ENCODE data around the gene B4GALT4.

Gene B4GALT4

DNA sequence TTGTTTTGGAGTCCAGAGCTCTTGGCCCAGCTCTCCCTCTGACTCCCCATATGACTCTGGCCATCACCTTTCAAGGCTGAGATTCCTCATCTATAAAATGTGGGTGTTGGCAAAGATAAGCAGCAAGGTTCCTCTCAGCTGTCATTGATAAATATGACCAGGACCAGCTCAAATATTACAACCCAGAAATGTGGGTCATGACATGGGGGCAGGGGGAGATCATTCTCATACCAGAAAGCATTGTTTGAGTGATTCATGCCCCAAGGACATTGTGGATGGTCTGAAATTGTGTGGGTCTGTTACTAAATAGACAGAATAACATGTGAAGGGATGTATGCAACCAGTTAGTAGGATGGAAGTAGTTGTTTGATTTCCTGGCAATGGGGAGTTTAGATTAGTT lies 53.4 kb downstream of the B4GALT4 start:
- no peak for ATAC-seq
- no peak for TF ChIP-seq GLIS3 (CRISPR knock-in tag; IDR thresholded peaks at IDR 0.05)
- TF ChIP-seq SNAI2 (CRISPR knock-in tag; IDR thresholded peaks at IDR 0.05): no peak
- TF ChIP-seq ZNF70 (CRISPR knock-in tag; IDR thresholded peaks at IDR 0.05): no peak
- TF ChIP-seq POU6F1 (CRISPR knock-in tag; IDR thresholded peaks at IDR 0.05; ENCODE audit: borderline replicate concordance, low read depth): no peak
- TF ChIP-seq RARB (CRISPR knock-in tag; IDR thresholded peaks at IDR 0.05): no peak
- no peak for TF ChIP-seq PPARA (CRISPR knock-in tag; IDR thresholded peaks at IDR 0.05; ENCODE audit: borderline replicate concordance)
- TF ChIP-seq ZC3H10 (CRISPR knock-in tag; IDR thresholded peaks at IDR 0.05): no peak
- no peak for TF ChIP-seq PATZ1 (CRISPR knock-in tag; IDR thresholded peaks at IDR 0.05; ENCODE audit: borderline replicate concordance)
- no peak for TF ChIP-seq TCF4 (CRISPR knock-in tag; IDR thresholded peaks at IDR 0.05; ENCODE audit: borderline replicate concordance)
- TF ChIP-seq CREB5 (CRISPR knock-in tag; IDR thresholded peaks at IDR 0.05; ENCODE audit: low read depth): no peak
- no peak for TF ChIP-seq ZFP3 (CRISPR knock-in tag; IDR thresholded peaks at IDR 0.05)
- no peak for TF ChIP-seq TSHZ2 (CRISPR knock-in tag; IDR thresholded peaks at IDR 0.05)
- no peak for TF ChIP-seq ARNTL (CRISPR knock-in tag; IDR thresholded peaks at IDR 0.05; ENCODE audit: borderline replicate concordance, low read depth)
- no peak for TF ChIP-seq BACH2 (CRISPR knock-in tag; IDR thresholded peaks at IDR 0.05; ENCODE audit: borderline replicate concordance)

- ATAC-seq: no peak
- TF ChIP-seq ISL1 (CRISPR knock-in tag; IDR thresholded peaks at IDR 0.05): no peak
- no peak for TF ChIP-seq ZC3H10 (CRISPR knock-in tag; IDR thresholded peaks at IDR 0.05)
- TF ChIP-seq ZNF70 (CRISPR knock-in tag; IDR thresholded peaks at IDR 0.05): no peak
- no peak for TF ChIP-seq BACH2 (CRISPR knock-in tag; IDR thresholded peaks at IDR 0.05; ENCODE audit: borderline replicate concordance)
- no peak for TF ChIP-seq ZFP30 (CRISPR knock-in tag; IDR thresholded peaks at IDR 0.05)
- TF ChIP-seq OSR1 (CRISPR knock-in tag; IDR thresholded peaks at IDR 0.05): no peak
- TF ChIP-seq SNAI2 (CRISPR knock-in tag; IDR thresholded peaks at IDR 0.05): no peak
- TF ChIP-seq TCF4 (CRISPR knock-in tag; IDR thresholded peaks at IDR 0.05; ENCODE audit: borderline replicate concordance): no peak
- no peak for TF ChIP-seq ZNF8 (CRISPR knock-in tag; IDR thresholded peaks at IDR 0.05)
- TF ChIP-seq POU6F1 (CRISPR knock-in tag; IDR thresholded peaks at IDR 0.05; ENCODE audit: borderline replicate concordance, low read depth): no peak
- no peak for TF ChIP-seq RARB (CRISPR knock-in tag; IDR thresholded peaks at IDR 0.05)
- TF ChIP-seq, protein P1, sequence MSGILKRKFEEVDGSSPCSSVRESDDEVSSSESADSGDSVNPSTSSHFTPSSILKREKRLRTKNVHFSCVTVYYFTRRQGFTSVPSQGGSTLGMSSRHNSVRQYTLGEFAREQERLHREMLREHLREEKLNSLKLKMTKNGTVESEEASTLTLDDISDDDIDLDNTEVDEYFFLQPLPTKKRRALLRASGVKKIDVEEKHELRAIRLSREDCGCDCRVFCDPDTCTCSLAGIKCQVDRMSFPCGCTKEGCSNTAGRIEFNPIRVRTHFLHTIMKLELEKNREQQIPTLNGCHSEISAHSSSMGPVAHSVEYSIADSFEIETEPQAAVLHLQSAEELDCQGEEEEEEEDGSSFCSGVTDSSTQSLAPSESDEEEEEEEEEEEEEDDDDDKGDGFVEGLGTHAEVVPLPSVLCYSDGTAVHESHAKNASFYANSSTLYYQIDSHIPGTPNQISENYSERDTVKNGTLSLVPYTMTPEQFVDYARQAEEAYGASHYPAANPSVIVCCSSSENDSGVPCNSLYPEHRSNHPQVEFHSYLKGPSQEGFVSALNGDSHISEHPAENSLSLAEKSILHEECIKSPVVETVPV (CRISPR knock-in tag; IDR thresholded peaks at IDR 0.05): no peak
- no peak for TF ChIP-seq CREB5 (CRISPR knock-in tag; IDR thresholded peaks at IDR 0.05; ENCODE audit: low read depth)
- no peak for TF ChIP-seq CSDC2 (CRISPR knock-in tag; IDR thresholded peaks at IDR 0.05)
- TF ChIP-seq PPARA (CRISPR knock-in tag; IDR thresholded peaks at IDR 0.05; ENCODE audit: borderline replicate concordance): no peak
- TF ChIP-seq ARNTL (CRISPR knock-in tag; IDR thresholded peaks at IDR 0.05; ENCODE audit: borderline replicate concordance, low read depth): no peak
- TF ChIP-seq PATZ1 (CRISPR knock-in tag; IDR thresholded peaks at IDR 0.05; ENCODE audit: borderline replicate concordance): no peak
- no peak for TF ChIP-seq TOX (CRISPR knock-in tag; IDR thresholded peaks at IDR 0.05; ENCODE audit: borderline replicate concordance)
- TF ChIP-seq ZNF565 (CRISPR knock-in tag; conservative IDR thresholded peaks at IDR 0.05; ENCODE audit: low read depth): no peak
These were observed 55.7 kb downstream of the B4GALT4 start for GRCh38 chr3:119184796-119185570.
